ENCODE data around the gene FGF12.

The FGF12 gene

GRCh38 chr3:192223815-192224214, 503.5 kb downstream of the FGF12 start:
- Histone ChIP-seq H3K79me2 (ENCODE audit: insufficient read depth, low read length) (no peaks in the 10 kb centered on the region), H4K20me1 (ENCODE audit: low read depth, low read length) (no peaks in the 10 kb centered on the region), H3F3A (ENCODE audit: insufficient read depth) (no peaks in the 10 kb centered on the region), H3K9me2 (replicated peaks; ENCODE audit: insufficient read depth, low read length) (no peaks in the 10 kb centered on the region), H3K27me3 (ENCODE audit: low read length) (no peaks in the 10 kb centered on the region), H3K9ac (ENCODE audit: low read length) (no peak overlapping the region), H3K9me3 (ENCODE audit: insufficient read depth, low read length) (no peaks in the 10 kb centered on the region), H3K36me3 (ENCODE audit: low read length) (no peaks in the 10 kb centered on the region), H2AFZ (ENCODE audit: low read depth, low read length, severe bottlenecking) (no peak overlapping the region), H3K4me3 (ENCODE audit: insufficient read depth, low read length, poor library complexity, severe bottlenecking) (no peak overlapping the region), H3K4me2 (ENCODE audit: low read depth, low read length, poor library complexity, severe bottlenecking) (no peak overlapping the region), H3K27ac (ENCODE audit: low read depth, low read length) (no peak overlapping the region)
- no peak for TF ChIP-seq EZH2phosphoT487 (conservative IDR thresholded peaks at IDR 0.05; ENCODE audit: low read length)
- TF ChIP-seq CTCF (IDR thresholded peaks at IDR 0.05; ENCODE audit: insufficient read depth, low read length, poor library complexity, severe bottlenecking): no peak

GRCh38 chr3:192220915-192221314, 506.4 kb downstream of the FGF12 start:
- no peaks in the 10 kb centered on the region for H3K9me3 ChIP-seq (ENCODE audit: insufficient read depth, low read length)
- no peak overlapping the region for H3K9ac ChIP-seq (ENCODE audit: low read length)
- H3K79me2 ChIP-seq (ENCODE audit: insufficient read depth, low read length): no peaks in the 10 kb centered on the region
- no peak for TF ChIP-seq EZH2phosphoT487 (conservative IDR thresholded peaks at IDR 0.05; ENCODE audit: low read length)
- TF ChIP-seq CTCF (IDR thresholded peaks at IDR 0.05; ENCODE audit: insufficient read depth, low read length, poor library complexity, severe bottlenecking): no peak
- H3K36me3 ChIP-seq (ENCODE audit: low read length): no peaks in the 10 kb centered on the region
- no peaks in the 10 kb centered on the region for H4K20me1 ChIP-seq (ENCODE audit: low read depth, low read length)
- H3K27me3 ChIP-seq (ENCODE audit: low read length): no peaks in the 10 kb centered on the region
- no peaks in the 10 kb centered on the region for H3F3A ChIP-seq (ENCODE audit: insufficient read depth)
- H2AFZ ChIP-seq (ENCODE audit: low read depth, low read length, severe bottlenecking): no peak overlapping the region
- H3K4me2 ChIP-seq (ENCODE audit: low read depth, low read length, poor library complexity, severe bottlenecking): no peak overlapping the region
- no peaks in the 10 kb centered on the region for H3K9me2 ChIP-seq (replicated peaks; ENCODE audit: insufficient read depth, low read length)
- no peak overlapping the region for H3K4me3 ChIP-seq (ENCODE audit: insufficient read depth, low read length, poor library complexity, severe bottlenecking)
- H3K27ac ChIP-seq (ENCODE audit: low read depth, low read length): no peak overlapping the region

- Histone ChIP-seq H3K27ac (ENCODE audit: low read depth, low read length) (no peak overlapping the region), H3K27me3 (ENCODE audit: low read length) (no peaks in the 10 kb centered on the region), H3K9me2 (replicated peaks; ENCODE audit: insufficient read depth, low read length) (no peaks in the 10 kb centered on the region), H3F3A (ENCODE audit: insufficient read depth) (no peaks in the 10 kb centered on the region), H4K20me1 (ENCODE audit: low read depth, low read length) (no peaks in the 10 kb centered on the region), H3K36me3 (ENCODE audit: low read length) (no peaks in the 10 kb centered on the region), H3K4me2 (ENCODE audit: low read depth, low read length, poor library complexity, severe bottlenecking) (no peak overlapping the region), H3K4me3 (ENCODE audit: insufficient read depth, low read length, poor library complexity, severe bottlenecking) (no peak overlapping the region), H3K9ac (ENCODE audit: low read length) (no peak overlapping the region), H3K9me3 (ENCODE audit: insufficient read depth, low read length) (no peaks in the 10 kb centered on the region), H3K79me2 (ENCODE audit: insufficient read depth, low read length) (no peaks in the 10 kb centered on the region), H2AFZ (ENCODE audit: low read depth, low read length, severe bottlenecking) (no peak overlapping the region)
- TF ChIP-seq EZH2phosphoT487 (conservative IDR thresholded peaks at IDR 0.05; ENCODE audit: low read length) (no peak), CTCF (IDR thresholded peaks at IDR 0.05; ENCODE audit: insufficient read depth, low read length, poor library complexity, severe bottlenecking) (no peak)
Measured at GRCh38 chr3:192219926-192220325, 507.4 kb downstream of the FGF12 start.

All from SU-DHL-6 (cell line).